Fibroblast of skin of right quadriceps (primary cell): ENCODE results near the gene LYRM2.
"Not testable (repeated sequence)": the region's sequence is repeated elsewhere in the genome, so short reads cannot be mapped to it uniquely, and the experiment has no call there.

Experiments used
- DNase-seq: peaks from one replicate; pipeline ENCODE4 v3.0.0-alpha.2; 2013

The LYRM2 gene

GRCh38 chr6:89644864-89645263, 6.3 kb upstream of the LYRM2 start:
- no peak for DNase-seq

- DNase-seq, result no peak
Measured at GRCh38 chr6:89643406-89643805, 4.9 kb upstream of the LYRM2 start.

DNA sequence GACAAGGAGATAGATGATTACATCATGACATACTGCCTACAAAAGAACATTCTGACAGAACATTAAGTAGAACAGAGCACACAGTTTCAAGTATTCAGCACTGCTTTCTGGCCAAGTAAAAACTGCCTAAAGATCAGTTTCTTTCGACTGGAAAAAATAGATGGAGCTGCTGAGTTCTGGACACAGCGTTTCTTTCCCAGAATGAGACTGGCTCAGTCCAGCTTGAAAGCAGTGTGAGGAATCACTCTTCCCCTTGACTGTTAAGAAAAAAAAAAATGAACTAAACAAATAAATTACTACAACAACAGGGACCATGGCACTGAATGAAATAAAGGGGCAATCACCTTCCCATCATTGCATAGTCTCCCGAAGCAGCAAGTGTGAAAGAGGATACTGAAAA, 4.4 kb upstream of the LYRM2 start:
- DNase-seq, result no peak

DNA sequence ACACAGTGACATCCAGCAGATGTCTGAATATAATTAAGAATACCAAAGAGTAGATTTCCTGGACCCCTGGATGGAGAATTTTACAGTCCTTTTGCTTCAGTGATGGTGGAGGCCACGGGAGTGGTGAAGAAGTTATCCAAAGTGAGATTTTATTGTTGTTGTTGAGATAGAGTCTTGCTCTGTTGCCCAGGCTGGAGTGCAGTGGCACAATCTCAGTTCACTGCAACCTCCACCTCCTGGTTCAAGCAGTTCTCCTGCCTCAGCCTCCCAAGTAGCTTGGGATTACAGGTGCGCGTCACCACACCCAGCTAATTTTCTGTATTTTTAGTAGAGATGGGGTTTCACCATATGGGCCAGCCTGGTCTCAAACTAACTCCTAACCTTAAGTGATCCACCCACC, 3.0 kb upstream of the LYRM2 start:
- not testable (repeated sequence) for DNase-seq

- peak; percentile 40 for DNase-seq
Measured at GRCh38 chr6:89640804-89641203, 2.3 kb upstream of the LYRM2 start.

DNA sequence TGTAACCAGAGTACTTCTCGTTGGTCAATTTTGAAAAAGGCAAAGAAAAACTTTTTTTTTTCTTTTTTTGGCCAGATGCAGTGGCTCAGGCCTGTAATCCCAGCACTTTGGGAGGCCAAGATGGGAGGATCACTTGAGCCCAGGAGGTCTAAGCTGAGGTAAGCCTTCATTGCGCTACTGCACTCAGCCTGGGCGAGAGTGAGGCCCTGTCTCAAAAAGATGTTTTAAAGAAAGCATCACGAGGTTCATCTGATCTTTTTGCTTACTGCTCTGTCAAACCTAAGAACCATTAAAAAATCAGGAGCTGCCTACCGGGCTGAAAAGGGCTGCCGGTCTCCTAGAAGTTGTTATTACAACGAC, 607 bp downstream of the LYRM2 start:
- DNase-seq, result no peak

DNA sequence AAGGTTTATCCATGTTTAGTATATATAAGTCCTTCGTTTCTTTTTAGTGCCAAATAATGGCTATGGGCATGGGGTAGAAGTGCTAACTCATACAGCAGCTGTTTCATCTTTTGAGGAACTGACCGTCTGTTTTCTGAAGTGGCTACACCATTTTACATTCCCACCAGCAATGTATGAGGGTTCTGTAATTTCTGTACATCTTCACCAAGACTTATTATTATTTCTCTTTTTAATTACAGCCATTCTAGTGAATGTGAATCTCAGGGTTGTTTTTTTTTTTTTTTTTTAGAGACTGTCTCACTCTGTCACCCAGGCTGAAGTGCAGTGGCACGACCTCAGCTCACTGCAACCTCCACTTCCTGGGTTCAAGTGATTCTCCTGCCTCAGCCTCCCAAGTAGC, 2.1 kb downstream of the LYRM2 start:
- not testable (repeated sequence) for DNase-seq

GRCh38 chr6:89630488-89630887, 8.1 kb downstream of the LYRM2 start:
- no peak for DNase-seq

GRCh38 chr6:89623749-89624148, 14.8 kb downstream of the LYRM2 start:
- DNase-seq, result no peak

GRCh38 chr6:89619567-89619966, 19.0 kb downstream of the LYRM2 start:
- DNase-seq, result no peak

DNA sequence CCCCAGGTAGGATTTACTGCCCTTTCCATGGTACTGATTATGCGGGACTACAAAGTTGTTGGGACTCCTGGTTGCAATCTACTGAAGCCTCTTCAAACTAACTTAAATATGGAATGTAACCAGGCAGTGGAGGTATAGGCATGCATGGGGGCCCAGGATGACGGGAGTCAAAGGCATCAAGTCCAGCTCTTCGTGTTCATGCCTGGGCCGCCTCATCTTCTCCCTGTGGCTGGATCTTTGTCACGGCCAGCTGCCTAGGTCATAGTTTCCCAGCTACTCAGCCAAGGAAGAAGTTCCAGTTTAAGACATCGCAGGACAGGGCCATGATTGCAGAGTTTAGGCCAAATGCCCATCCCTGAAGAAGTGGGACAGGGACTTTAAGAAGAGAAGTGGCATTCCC, 20.5 kb downstream of the LYRM2 start:
- DNase-seq, result no peak

DNA sequence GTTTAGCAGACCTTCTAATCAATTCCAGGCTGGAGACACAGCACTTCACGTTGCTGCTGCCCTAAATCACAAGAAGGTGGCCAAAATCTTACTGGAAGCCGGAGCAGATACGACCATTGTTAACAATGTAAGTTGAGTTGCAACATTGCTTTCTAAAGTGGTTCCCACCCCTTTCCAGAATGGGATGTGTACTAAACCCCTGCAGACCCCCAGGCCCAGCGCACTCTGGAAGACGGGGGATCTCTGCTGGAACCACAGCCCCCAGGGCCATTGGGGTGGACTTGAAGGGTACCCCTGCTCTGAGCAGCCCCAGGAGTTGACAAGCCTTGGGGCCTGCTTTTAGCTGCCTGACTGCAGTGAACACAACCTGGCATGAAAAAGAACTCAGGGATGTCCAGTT, 22.0 kb downstream of the LYRM2 start:
- DNase-seq, result no peak

- no peak for DNase-seq
Measured at GRCh38 chr6:89615882-89616281, 22.7 kb downstream of the LYRM2 start.

GRCh38 chr6:89613790-89614189, 24.8 kb downstream of the LYRM2 start:
- no peak for DNase-seq

DNA sequence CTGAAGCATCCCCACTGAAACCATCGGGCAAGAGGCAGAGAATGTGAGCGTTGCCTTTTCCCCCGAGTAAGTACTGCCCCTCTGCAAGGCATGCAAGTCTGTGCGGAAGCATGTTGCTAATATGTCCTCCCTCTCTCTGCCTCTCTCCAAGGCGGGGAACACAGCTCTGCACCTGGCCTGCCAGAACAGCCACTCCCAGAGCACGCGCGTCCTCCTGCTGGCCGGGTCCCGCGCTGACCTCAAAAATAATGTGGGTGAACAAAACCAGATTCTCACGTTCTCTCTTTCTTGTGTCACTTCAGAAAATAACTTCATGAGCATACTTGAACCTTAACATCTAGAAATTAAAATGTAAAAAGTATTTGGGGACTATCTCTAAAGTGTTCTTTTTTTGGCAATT, 26.4 kb downstream of the LYRM2 start:
- DNase-seq, result no peak

- DNase-seq, result peak; percentile 7
Measured at GRCh38 chr6:89611666-89612065, 26.9 kb downstream of the LYRM2 start.

- DNase-seq, result peak; percentile 32
Measured at GRCh38 chr6:89610149-89610642, 28.4 kb downstream of the LYRM2 start.

DNA sequence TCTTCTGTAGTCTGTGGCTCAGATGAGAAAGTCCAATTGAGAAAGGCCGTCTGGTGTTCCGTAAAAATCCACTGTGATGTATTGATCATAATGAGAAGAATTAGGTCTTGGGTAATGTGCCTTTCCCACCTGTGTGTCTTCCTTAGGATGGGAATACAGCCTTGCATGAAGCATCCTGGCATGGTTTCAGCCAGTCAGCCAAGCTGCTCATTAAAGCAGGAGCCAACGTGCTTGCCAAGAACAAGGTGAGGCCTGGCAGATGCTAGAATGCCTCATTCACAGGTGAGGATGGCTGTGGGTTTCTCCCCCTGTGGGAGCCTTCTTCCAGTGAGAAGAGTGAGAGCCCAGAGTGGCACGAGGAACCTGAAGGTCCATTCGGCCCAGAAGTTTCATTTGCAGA, 32.7 kb downstream of the LYRM2 start:
- DNase-seq, result no peak

- DNase-seq, result no peak
Measured at GRCh38 chr6:89604653-89605052, 33.9 kb downstream of the LYRM2 start.

- no peak for DNase-seq
Measured at GRCh38 chr6:89602166-89602565, 36.4 kb downstream of the LYRM2 start.

GRCh38 chr6:89599727-89600126, 38.8 kb downstream of the LYRM2 start:
- DNase-seq, result no peak

DNA sequence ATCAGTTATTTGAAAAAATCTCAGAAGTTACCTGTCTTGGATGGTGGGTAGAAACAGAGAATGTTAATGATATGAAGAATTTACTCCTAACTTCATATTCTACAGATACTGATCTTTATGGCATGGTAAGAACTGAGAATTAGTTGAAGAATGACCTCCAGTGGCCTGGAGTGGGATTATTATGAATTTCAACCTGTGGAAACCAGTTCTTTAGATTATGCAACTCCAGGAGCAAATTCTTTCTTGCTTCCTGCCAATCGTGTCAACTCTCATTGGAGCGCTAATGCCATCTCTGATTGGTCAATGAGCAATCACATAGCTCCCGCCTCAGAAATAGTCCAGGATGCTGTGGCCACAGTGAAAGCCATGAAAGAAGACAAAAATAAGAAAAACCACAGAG, 40.6 kb downstream of the LYRM2 start:
- DNase-seq, result peak; percentile 20

DNA sequence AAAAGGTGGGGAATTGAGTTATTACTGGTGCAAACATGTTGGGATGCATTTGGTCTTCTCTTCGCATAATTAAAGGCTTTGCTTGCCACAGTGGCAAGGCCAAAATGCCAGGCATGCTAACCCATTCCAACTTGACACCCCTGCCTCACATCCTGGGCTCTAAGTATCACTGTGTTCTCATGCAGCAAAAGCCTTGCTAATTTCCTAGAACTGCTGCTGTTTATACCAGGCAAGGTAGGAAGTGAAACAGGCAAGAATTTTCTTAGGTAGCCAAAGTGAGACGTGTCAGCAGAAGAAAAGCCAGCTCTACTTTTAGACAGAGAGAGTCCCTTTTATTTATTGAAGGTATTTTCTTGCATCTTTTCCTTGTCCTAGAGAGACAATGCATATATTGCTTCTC, 41.2 kb downstream of the LYRM2 start:
- no peak for DNase-seq

DNA sequence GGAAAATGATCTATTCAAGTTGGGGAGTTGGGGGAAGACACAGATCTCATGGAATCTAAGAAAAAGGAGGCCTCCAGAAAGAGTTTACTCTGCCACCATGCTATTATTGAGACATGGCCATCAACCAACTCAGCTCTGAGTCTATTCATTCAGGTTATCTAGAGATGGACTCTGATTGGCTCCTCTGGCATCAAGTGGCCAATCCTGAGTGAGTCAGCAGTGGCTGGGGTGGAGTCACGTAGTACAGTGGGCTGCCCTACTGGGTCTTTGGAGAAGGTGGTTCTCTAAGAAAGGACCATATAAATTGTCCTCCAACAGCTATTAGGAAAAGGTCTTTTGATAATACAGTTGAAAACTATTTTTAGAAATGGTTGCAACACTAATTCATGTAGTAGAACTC, 42.1 kb downstream of the LYRM2 start:
- DNase-seq, result no peak

- DNase-seq, result no peak
Measured at GRCh38 chr6:89596056-89596455, 42.5 kb downstream of the LYRM2 start.

DNA sequence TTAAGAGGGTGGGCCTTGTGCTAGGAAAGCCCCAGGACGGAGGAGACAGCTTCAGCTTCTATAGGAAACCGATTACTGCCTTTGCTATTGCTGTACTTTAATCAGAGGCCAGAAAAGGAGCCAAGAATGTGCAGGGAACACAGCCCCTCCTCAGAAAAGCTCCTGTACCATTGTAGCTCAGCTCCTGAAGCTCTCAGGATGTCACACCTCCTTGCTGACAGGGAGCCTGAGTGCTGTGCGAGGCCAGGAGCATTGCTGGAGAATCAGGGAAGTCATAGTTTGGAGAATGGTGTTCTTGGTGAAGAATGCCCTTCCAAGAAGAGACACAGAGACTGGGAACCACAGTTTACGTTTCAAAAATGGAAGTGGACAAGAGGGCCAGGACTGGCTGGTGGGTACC, 46.8 kb downstream of the LYRM2 start:
- DNase-seq, result no peak
